ENCODE data around the gene FTO.

GRCh38 chr16:53654946-53655345, 49.0 kb upstream of the FTO start:
- TF ChIP-seq, protein P1, sequence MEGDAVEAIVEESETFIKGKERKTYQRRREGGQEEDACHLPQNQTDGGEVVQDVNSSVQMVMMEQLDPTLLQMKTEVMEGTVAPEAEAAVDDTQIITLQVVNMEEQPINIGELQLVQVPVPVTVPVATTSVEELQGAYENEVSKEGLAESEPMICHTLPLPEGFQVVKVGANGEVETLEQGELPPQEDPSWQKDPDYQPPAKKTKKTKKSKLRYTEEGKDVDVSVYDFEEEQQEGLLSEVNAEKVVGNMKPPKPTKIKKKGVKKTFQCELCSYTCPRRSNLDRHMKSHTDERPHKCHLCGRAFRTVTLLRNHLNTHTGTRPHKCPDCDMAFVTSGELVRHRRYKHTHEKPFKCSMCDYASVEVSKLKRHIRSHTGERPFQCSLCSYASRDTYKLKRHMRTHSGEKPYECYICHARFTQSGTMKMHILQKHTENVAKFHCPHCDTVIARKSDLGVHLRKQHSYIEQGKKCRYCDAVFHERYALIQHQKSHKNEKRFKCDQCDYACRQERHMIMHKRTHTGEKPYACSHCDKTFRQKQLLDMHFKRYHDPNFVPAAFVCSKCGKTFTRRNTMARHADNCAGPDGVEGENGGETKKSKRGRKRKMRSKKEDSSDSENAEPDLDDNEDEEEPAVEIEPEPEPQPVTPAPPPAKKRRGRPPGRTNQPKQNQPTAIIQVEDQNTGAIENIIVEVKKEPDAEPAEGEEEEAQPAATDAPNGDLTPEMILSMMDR (IDR thresholded peaks at IDR 0.05) = no peak
- TF ChIP-seq POLR2A (IDR thresholded peaks at IDR 0.05; ENCODE audit: low read length) (no peak), GATA3 (IDR thresholded peaks at IDR 0.05; ENCODE audit: borderline replicate concordance) (no peak), SREBF2 (IDR thresholded peaks at IDR 0.05) (no peak), JUN (IDR thresholded peaks at IDR 0.05) (no peak), RFX5 (IDR thresholded peaks at IDR 0.05) (no peak), CEBPB (IDR thresholded peaks at IDR 0.05) (no peak)
- TF ChIP-seq, protein P2, sequence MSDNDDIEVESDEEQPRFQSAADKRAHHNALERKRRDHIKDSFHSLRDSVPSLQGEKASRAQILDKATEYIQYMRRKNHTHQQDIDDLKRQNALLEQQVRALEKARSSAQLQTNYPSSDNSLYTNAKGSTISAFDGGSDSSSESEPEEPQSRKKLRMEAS (IDR thresholded peaks at IDR 0.05) = no peak

Data from A549 (cell line).